Uterus (tissue), 4 donors: ENCODE measurements around the gene TTC7B. TPM values are rescaled to one million over a fixed set of nuclear protein-coding genes. Genes with fewer than 3 reads are reported as not detected.

Experiments
- DNase-seq, 2 donors: peaks; one replicate each; pipeline ENCODE4 v3.0.0-alpha.2; 2019 to 2020
- H3K27ac ChIP-seq, 2 donors: fragments of 200-600 bp; sonication (generic); 1 replicate in 1 of 2; 2 replicates in 1 of 2; pipeline ENCODE4 v1.5.1; 2016 to 2018
- H3K27me3 ChIP-seq, 2 donors: fragments of 200-600 bp; sonication (generic); one replicate each; pipeline ENCODE4 v1.5.1; 2018 to 2019; ENCODE audit warnings: control low read depth in 1 of 2
- H3K36me3 ChIP-seq, 2 donors: fragments of 200-600 bp; sonication (generic); one replicate each; pipeline ENCODE4 v1.5.1; 2019; ENCODE audit warnings: control low read depth in 1 of 2
- H3K4me1 ChIP-seq, 2 donors: fragments of 200-600 bp; sonication (generic); one replicate each; pipeline ENCODE4 v1.5.1; 2018 to 2019; ENCODE audit warnings: control low read depth in 1 of 2
- H3K4me3 ChIP-seq, 2 donors: fragments of 200-600 bp; sonication (generic); 1 replicate in 1 of 2; 2 replicates in 1 of 2; pipeline ENCODE4 v1.5.1; 2018 to 2019; ENCODE audit warnings: mild to moderate bottlenecking in 1 of 2
- H3K9me3 ChIP-seq, 2 donors: fragments of 200-600 bp; sonication (generic); one replicate each; pipeline ENCODE4 v1.5.1; 2019; ENCODE audit warnings: control low read depth in 1 of 2
- POLR2A ChIP-seq, 2 donors: fragments of 450-650 bp; IDR thresholded peaks; one replicate each; pipeline ENCODE4 v1.6.1; 2016; ENCODE audit warnings: antibody characterized with exemption in 2 of 2, mild to moderate bottlenecking in 1 of 2, moderate library complexity in 1 of 2
- intact Hi-C: fragments of 100-400 bp; cut with DNase I; formaldehyde crosslinking; loops from one replicate; pipeline ENCODE4 v1.15.1; 2023; ENCODE audit warnings: low total_unique reads
- total RNA-seq, 4 donors: library from RNA; depleted of rRNA in 3 of 4; stranded (reverse); fragments of >200 nt in 3 of 4; gene quantifications; one replicate each; pipeline versions ENCODE4 v1.1.0 to v1.2.4, GENCODE V29; 2014 to 2023
- TF ChIP-seq, protein P1 (sequence below), 4 experiments: fragments of 200-600 bp in 2 of 4; fragments of 450-650 bp in 2 of 4; sonication (generic) in 2 of 4; IDR thresholded peaks; one replicate each; pipeline ENCODE4 v1.5.1; 2016 to 2019; ENCODE audit warnings: antibody characterized with exemption in 4 of 4, mild to moderate bottlenecking in 2 of 4, moderate library complexity in 1 of 4
- donor health status: DM: yes; HTN: yes; CAD: no.

TTC7B gene
- total RNA-seq, 4 donors from 2014 or later: 15.3 to 73.9 (median 28.0) TPM

GRCh38 chr14:90722590-90722989 is 93.6 kb downstream of the TTC7B start:
- H3K9me3 ChIP-seq: no peaks in the 10 kb centered on the region
- TF ChIP-seq POLR2A (IDR thresholded peaks at IDR 0.05): no peak
- TF ChIP-seq, protein P1, sequence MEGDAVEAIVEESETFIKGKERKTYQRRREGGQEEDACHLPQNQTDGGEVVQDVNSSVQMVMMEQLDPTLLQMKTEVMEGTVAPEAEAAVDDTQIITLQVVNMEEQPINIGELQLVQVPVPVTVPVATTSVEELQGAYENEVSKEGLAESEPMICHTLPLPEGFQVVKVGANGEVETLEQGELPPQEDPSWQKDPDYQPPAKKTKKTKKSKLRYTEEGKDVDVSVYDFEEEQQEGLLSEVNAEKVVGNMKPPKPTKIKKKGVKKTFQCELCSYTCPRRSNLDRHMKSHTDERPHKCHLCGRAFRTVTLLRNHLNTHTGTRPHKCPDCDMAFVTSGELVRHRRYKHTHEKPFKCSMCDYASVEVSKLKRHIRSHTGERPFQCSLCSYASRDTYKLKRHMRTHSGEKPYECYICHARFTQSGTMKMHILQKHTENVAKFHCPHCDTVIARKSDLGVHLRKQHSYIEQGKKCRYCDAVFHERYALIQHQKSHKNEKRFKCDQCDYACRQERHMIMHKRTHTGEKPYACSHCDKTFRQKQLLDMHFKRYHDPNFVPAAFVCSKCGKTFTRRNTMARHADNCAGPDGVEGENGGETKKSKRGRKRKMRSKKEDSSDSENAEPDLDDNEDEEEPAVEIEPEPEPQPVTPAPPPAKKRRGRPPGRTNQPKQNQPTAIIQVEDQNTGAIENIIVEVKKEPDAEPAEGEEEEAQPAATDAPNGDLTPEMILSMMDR (IDR thresholded peaks at IDR 0.05): no peak
- no peak overlapping the region for H3K4me3 ChIP-seq
- intact Hi-C loops: no loop called here
- peaks cover 2 to 6% of the 10 kb centered on the region in 2 donors for H3K4me1 ChIP-seq
- no peaks in the 10 kb centered on the region for H3K27me3 ChIP-seq
- H3K36me3 ChIP-seq: no peaks in the 10 kb centered on the region
- DNase-seq: no peak
- no peak overlapping the region for H3K27ac ChIP-seq

GRCh38 chr14:90721619-90722305 is 94.5 kb downstream of the TTC7B start:
- Histone ChIP-seq H3K36me3 (no peaks in the 10 kb centered on the region), H3K27me3 (no peaks in the 10 kb centered on the region), H3K4me1 (peaks cover 6 to 8% of the 10 kb centered on the region in 2 donors), H3K27ac (no peak overlapping the region), H3K4me3 (no peak overlapping the region), H3K9me3 (no peaks in the 10 kb centered on the region)
- no peak for DNase-seq
- TF ChIP-seq, protein P1 (IDR thresholded peaks at IDR 0.05): no peak
- TF ChIP-seq POLR2A (IDR thresholded peaks at IDR 0.05): no peak
- intact Hi-C loops: no loop called here

DNA sequence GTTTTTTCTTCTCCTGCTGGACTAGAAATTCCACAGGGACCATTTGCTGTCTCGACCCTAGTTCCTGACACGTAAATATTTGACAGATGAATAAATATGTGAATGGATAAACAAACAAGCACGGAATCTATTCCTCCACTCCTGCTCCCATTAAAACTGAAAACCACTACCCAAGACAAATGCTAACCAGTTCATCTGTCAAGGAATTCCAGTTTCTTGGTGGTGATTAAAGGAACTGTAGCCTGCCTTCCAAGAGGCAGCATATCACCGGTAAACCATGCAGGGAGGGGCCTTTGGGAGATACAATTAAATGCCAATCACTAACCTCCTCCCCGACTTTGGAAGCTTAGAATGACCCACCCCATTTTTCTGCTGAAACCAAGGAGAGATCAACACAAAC is 95.4 kb downstream of the TTC7B start:
- peaks cover 6 to 8% of the 10 kb centered on the region in 2 donors for H3K4me1 ChIP-seq
- H3K27me3 ChIP-seq: no peaks in the 10 kb centered on the region
- H3K9me3 ChIP-seq: no peaks in the 10 kb centered on the region
- H3K4me3 ChIP-seq: no peak overlapping the region
- H3K36me3 ChIP-seq: no peaks in the 10 kb centered on the region
- no peak overlapping the region for H3K27ac ChIP-seq
- DNase-seq: no peak
- TF ChIP-seq, protein P1 (IDR thresholded peaks at IDR 0.05): no peak
- no peak for TF ChIP-seq POLR2A (IDR thresholded peaks at IDR 0.05)
- intact Hi-C loops: no loop called here

GRCh38 chr14:90720336-90720735 is 95.9 kb downstream of the TTC7B start:
- Histone ChIP-seq H3K36me3 (no peaks in the 10 kb centered on the region), H3K9me3 (no peaks in the 10 kb centered on the region), H3K27ac (no peak overlapping the region), H3K4me1 (peaks cover 6 to 8% of the 10 kb centered on the region in 2 donors), H3K27me3 (no peaks in the 10 kb centered on the region), H3K4me3 (no peak overlapping the region)
- intact Hi-C loops: no loop called here
- TF ChIP-seq, protein P1 (IDR thresholded peaks at IDR 0.05): no peak
- TF ChIP-seq POLR2A (IDR thresholded peaks at IDR 0.05): no peak
- no peak for DNase-seq

GRCh38 chr14:90717916-90718315 is 98.3 kb downstream of the TTC7B start:
- intact Hi-C loops: no loop called here
- no peaks in the 10 kb centered on the region for H3K9me3 ChIP-seq
- peak overlapping the region in 1 of 2 donors; percentile 26 for H3K27ac ChIP-seq
- no peak for DNase-seq
- H3K36me3 ChIP-seq: no peaks in the 10 kb centered on the region
- H3K4me1 ChIP-seq: peaks cover 6 to 8% of the 10 kb centered on the region in 2 donors
- H3K27me3 ChIP-seq: no peaks in the 10 kb centered on the region
- H3K4me3 ChIP-seq: no peak overlapping the region
- TF ChIP-seq, protein P1 (IDR thresholded peaks at IDR 0.05): no peak
- TF ChIP-seq POLR2A (IDR thresholded peaks at IDR 0.05): no peak
